Stromal cell of bone marrow (primary cell): Measurements from ENCODE around the gene MTFR2.

Experiments
- DNase-seq: peaks from one replicate; pipeline ENCODE4 v3.0.0-alpha.2; 2012; ENCODE audit warnings: low read depth

MTFR2 gene

DNA sequence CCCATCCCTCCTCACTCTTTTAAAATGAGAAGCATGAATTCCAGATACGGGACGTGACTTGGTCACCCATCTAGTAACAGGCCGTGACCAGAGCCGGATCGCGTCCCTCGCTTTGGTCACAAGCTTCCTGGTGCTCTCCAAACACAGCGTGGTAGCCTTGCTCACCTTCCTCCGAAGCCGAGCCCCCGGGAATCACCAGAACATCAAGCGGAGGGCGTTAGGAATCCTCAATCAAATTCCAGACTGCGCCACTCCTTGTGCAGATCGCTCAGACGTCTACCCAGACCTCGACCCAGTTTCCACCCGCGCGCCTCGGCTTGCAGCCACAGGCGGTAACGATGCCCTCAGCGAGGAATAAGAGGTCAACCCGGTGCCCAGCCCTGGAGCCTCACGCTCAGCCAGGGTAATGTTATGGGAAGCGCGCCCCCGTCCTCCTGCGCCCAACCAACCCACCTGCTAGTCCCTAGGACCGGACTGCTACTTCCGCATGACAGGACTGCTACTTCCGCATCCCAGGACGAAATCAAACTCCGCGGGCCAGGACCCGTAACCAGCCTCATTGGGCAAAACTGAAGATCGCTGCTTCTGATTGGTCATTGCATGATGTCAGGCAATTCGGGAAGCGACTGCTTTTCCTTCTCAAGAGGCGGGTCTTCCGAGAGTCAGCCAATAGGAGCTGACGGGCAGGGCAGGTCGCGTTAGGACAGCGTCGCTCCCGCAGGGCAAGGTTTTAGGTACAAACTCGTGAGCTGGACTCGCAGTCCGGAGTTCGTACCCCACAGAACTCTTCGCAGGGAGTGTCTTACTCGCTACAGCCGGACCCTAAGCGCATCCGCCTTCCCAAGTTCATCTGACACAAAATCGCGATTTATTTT lies at the start of gene MTFR2:
MTFR2 (minus strand) TSS at position 501 of the 875 bp plus-strand sequence. CDS start 1,212 bp downstream, outside the sequence.
- DNase-seq: peak; percentile 100

- no peak for DNase-seq
These were observed 44.5 kb upstream of the MTFR2 start for GRCh38 chr6:136294621-136295020.

- DNase-seq: peak; percentile 87
These were observed 40.4 kb upstream of the MTFR2 start for GRCh38 chr6:136290410-136291010.

GRCh38 chr6:136289579-136290409 lies 39.7 kb upstream of the MTFR2 start, which contains the start of gene BCLAF1:
Gene BCLAF1 (minus strand): TSS chr6:136289846. CDS start chr6:136279866, 9,980 bp downstream.
- peak; percentile 97 for DNase-seq

- DNase-seq: peak; percentile 64
These were observed 39.1 kb upstream of the MTFR2 start for GRCh38 chr6:136289327-136289578.

- DNase-seq: peak; percentile 99
These were observed 38.6 kb upstream of the MTFR2 start for GRCh38 chr6:136288566-136289326.

DNA sequence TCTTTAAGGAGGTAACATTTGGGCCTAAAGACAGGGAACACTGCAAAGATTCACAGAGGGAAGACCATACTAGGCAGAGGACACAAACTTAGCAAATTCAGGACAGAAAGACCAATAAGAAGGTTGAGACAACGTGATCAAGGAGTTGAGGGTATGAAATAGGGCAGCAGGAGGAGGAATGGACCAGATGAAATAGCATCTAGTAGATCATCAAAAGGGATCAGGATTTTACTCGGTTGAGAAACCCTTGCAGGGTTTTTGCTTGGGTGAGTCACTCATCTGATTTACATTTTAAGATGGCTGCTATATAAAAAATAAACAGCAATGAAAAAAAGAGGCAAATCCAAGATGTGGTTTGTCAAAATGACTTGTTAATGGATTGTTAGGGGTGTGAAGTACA lies 34.8 kb upstream of the MTFR2 start:
- peak; percentile 15 for DNase-seq

GRCh38 chr6:136282906-136283305 lies 32.8 kb upstream of the MTFR2 start:
- DNase-seq: no peak

DNA sequence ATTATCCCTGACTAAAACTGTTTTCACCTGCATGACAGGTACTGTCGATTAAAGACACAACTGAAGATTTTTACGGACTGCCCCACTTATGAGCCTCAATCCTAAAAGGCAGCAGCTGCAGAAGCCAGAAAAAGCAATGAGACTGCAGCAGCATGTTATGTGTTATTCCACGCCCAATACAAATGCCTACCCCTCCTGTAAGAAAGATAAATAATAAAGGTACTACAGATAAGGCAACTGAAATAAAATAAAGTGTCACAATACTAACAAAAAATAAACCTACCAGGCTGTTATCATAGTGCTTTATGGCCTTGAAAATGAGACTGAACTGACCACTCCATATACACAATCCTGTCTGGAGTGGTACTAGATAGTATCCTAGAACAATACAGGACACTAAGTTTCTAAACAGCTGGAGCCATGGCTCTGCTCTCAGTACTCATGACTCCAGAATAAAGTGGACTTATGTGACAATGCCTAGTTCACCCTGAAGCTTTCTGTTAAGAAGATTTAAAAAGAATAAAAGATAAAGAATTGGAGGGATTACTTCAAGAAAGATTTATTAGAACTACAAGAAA lies 30.0 kb upstream of the MTFR2 start:
- DNase-seq: no peak

DNA sequence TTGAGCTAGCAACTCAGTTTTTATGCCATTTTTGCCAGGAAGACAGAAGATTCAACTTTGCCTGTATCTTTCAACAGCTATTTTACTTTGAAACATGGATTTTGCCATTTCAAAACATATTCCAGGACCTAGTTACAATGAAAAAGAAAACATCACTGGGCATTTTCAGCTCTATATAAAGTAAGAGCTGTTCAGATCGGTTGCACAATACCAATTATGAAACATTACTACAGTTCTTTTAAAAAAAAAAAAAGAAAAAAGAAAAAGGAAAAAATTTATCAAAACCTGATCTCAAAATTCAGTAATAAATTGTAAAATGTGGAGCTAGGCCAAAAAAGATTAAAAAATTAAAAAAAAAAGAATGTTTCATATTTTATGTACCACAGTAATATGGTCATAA lies 24.0 kb upstream of the MTFR2 start:
- no peak for DNase-seq

DNA sequence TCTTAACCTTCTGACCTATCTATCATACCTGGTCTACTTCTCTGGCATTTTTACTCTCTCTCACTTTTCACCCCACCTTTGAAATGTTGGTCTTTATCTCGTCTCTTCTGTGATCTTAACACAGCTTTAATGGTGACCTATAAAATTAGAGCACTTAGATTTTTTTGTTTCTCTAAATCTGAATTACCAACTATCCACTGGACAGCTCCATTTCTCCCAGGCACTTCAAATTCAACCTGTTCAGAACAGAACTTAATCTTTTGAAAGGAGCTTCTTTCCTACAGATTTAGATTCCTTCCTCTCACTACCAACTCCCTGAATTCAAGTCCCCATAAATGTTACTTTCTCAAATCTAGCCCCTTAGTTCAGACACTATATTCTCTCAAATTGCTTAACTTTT lies 15.0 kb upstream of the MTFR2 start:
- DNase-seq: no peak

DNA sequence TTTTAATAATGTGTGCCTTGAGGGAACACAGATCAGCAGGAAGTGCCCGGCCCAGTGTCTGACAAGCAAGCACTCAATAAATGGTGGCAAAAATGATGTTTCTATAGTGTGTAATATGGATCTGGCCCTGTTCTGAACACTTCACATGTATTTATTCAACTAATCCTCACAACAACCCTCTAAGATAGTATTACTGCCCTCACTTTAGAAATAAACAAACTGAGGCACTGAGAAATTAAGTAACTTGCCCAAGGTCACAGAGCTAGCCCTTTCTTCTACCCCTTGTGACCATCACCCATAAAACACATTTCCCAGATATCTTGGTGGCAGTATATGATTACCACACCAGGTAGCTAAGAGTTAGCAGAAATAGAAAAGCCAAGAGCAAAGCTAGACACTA lies 12.8 kb upstream of the MTFR2 start:
- DNase-seq: no peak

DNA sequence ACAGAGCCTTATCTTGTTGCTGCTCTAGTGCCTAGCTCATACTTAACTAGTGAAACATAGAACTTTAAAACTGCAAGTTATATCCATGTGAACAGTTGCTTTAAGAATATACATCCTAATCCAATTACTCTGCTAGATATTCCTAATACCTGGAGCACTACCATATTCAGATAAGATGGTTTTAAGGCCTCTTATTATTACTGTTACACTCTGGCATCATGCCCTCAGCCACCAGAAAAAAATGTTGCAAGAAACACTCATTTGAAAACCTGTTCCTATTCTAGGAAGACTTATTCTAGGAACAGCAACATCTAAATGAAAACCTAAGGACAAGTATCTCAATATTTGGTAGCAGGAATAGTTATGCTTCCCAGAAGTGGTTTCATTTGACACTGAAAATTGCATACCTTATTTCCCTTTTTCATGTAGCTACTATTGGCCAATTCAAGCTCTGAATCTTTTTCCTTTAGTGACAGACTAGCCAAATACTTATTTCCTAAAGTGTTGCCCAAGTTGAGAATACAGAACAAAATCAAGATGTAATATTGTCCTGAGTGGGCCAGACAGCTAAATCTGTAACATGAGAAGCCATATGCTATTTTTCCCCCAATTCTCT lies 4.8 kb upstream of the MTFR2 start:
- DNase-seq: no peak

- DNase-seq: no peak
These were observed 3.6 kb upstream of the MTFR2 start for GRCh38 chr6:136253734-136254133.

- no peak for DNase-seq
These were observed 2.3 kb upstream of the MTFR2 start for GRCh38 chr6:136252441-136252840.

DNA sequence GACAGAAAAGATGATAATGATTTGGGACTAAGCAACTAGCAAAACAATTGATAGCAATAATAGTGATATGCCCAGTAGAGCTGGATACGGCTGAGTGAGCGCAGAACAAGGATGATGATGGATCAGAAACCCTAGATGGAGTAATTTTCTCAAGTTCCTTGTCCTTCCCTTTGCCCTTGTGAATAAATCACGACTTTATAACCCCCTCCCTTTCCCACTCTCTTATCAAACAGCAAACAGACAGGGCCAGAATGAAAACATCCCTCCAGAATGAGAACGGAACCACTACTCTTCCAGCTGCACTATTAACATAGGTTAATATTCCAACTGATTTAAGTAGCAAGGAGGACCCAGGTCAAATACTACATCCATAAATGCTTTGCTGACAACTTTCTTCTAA lies 1.3 kb upstream of the MTFR2 start:
- no peak for DNase-seq

DNA sequence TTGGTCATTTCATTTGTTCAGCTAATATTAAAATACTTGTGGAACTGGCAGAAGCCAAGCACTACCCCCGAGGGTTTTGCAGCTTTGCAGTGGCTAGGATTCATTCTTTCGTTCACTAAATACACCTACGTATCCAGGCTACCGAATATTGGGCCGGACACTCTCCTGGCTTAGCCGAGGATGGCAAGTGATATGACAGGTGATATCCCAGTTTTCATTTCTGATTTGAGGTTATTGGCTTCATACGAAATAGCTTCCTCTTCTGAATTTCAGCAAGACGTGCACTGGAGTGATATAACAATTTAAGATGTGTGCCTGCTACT lies 536 bp upstream of the MTFR2 start:
- DNase-seq: no peak

DNA sequence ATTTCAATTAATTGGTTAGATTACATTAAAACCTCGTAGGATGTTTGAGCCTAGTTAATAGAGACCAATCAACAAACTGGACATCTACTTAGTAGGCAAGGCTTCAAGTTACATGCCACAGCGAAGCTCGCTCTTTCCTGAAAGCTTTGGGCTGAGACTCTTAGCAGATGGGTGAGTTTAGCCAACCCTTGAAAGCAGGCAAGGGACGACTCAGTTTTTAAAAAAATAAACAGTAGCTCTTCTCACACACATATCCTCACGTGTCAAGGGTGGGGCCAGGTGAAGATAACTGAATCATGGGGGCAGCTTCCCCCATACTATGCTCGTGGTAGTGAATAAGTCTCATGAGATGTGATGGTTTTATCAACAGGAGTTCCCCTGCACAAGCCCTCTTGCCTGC lies 775 bp downstream of the MTFR2 start:
- DNase-seq: no peak

GRCh38 chr6:136244061-136244616 lies 6.0 kb downstream of the MTFR2 start:
- DNase-seq: no peak

GRCh38 chr6:136236466-136237293 lies 13.4 kb downstream of the MTFR2 start:
- no peak for DNase-seq
